Caco-2 (cell line): ENCODE results near the gene AGTRAP. TPM values are rescaled to one million over a fixed set of nuclear protein-coding genes. Genes with fewer than 3 reads are reported as not detected.

Source experiments
- BruUV-seq: library from RNA; stranded (reverse); fragments of 400-500 nt; replicated peaks from 2 replicates; lab custom pipeline; 2021; lab: Mats Ljungman, UMichigan
- CTCF ChIA-PET: fragments of 300-600 bp; sonication (Branson Sonifier 250); formaldehyde crosslinking; loops from one replicate; lab custom pipeline; 2022; ENCODE audit warnings: antibody characterized with exemption; lab: Charles Lee
- POLR2A ChIA-PET: fragments of 300-600 bp; sonication (Branson Sonifier 250); formaldehyde crosslinking; loops from one replicate; lab custom pipeline; 2022; ENCODE audit warnings: antibody characterized with exemption; lab: Charles Lee
- DNase-seq, 2 experiments: peaks; one replicate each; pipeline versions ENCODE4 v3.0.0 to v3.0.0-alpha.2; 2020 to 2022
- H3K27me3 ChIP-seq: replicated peaks from 2 replicates; pipeline ENCODE4 v1.6.0; 2011; ENCODE audit warnings: low read length; ENCODE audit not compliant: control insufficient read depth, insufficient read depth
- H3K36me3 ChIP-seq: 2 replicates; pipeline ENCODE4 v1.5.1; 2011; ENCODE audit warnings: low read length; ENCODE audit not compliant: control insufficient read depth, insufficient read depth
- H3K4me1 ChIP-seq: fragments of 250-450 bp; sonication (Bioruptor Pico); 2 replicates; pipeline ENCODE4 v1.5.1; 2020; ENCODE audit warnings: mild to moderate bottlenecking
- H3K4me3 ChIP-seq: 2 replicates; pipeline ENCODE4 v1.5.1; 2011; ENCODE audit warnings: low read depth, mild to moderate bottlenecking, control low read depth, low read length
- H3K9me3 ChIP-seq: fragments of 250-450 bp; sonication (Bioruptor Pico); 2 replicates; pipeline ENCODE4 v1.5.1; 2020; ENCODE audit warnings: mild to moderate bottlenecking, moderate library complexity
- H3K27ac Mint-ChIP-seq: one replicate; pipeline ENCODE4 v1.8.0; 2022; ENCODE audit warnings: mixed read lengths; ENCODE audit not compliant: unreplicated experiment
- H3K27me3 Mint-ChIP-seq: one replicate; pipeline ENCODE4 v1.8.0; 2022; ENCODE audit warnings: mixed read lengths; ENCODE audit not compliant: insufficient read depth, unreplicated experiment
- H3K36me3 Mint-ChIP-seq: one replicate; pipeline ENCODE4 v1.8.0; 2022; ENCODE audit warnings: mild to moderate bottlenecking, mixed read lengths; ENCODE audit not compliant: insufficient read depth, unreplicated experiment
- H3K4me1 Mint-ChIP-seq: one replicate; pipeline ENCODE4 v1.8.0; 2022; ENCODE audit warnings: low read depth, mixed read lengths; ENCODE audit not compliant: unreplicated experiment
- H3K4me3 Mint-ChIP-seq: one replicate; pipeline ENCODE4 v1.8.0; 2022; ENCODE audit warnings: mild to moderate bottlenecking, moderate library complexity, mixed read lengths; ENCODE audit not compliant: unreplicated experiment
- H3K9me3 Mint-ChIP-seq: one replicate; pipeline ENCODE4 v1.8.0; 2022; ENCODE audit warnings: mixed read lengths; ENCODE audit not compliant: unreplicated experiment
- intact Hi-C: fragments of 100-400 bp; cut with micrococcal nuclease; formaldehyde crosslinking; loops from one replicate; pipeline ENCODE4 v1.10.0; 2022; ENCODE audit not compliant: unreplicated experiment
- total RNA-seq: library from RNA; stranded (reverse); gene quantifications from 2 replicates; pipeline ENCODE4 v1.2.3, GENCODE V29; 2022
- TF ChIP-seq, protein P1 (sequence below), 2 experiments: fragments of 200-600 bp in 1 of 2; IDR thresholded peaks; 1 replicate in 1 of 2; 2 replicates in 1 of 2; pipeline versions ENCODE4 v1.5.1 to v1.8.0; 2011 to 2022; ENCODE audit warnings: antibody characterized with exemption in 1 of 2, control low read depth in 1 of 2, inconsistent platforms in 1 of 2, low read depth in 1 of 2, low read length in 1 of 2, mild to moderate bottlenecking in 1 of 2, moderate library complexity in 1 of 2; ENCODE audit not compliant: insufficient read depth in 1 of 2, severe bottlenecking in 1 of 2, unreplicated experiment in 1 of 2

AGTRAP gene
- total RNA-seq, 1 experiment from 2014 or later: 44.4 TPM

- H3K9me3 ChIP-seq: no peaks in the 10 kb centered on the region
- no peaks in the 10 kb centered on the region for H3K4me1 ChIP-seq
- H3K4me3 ChIP-seq: no peak overlapping the region
- intact Hi-C loops: no loop called here
- BruUV-seq: no TSS peak
- peaks cover 7% of the 10 kb centered on the region for H3K4me1 Mint-ChIP-seq
- H3K27ac Mint-ChIP-seq: peak overlapping the region; percentile 42
- DNase-seq: peak; percentile 62 to 74
- no peaks in the 10 kb centered on the region for H3K27me3 Mint-ChIP-seq
- peaks cover 10% of the 10 kb centered on the region for H3K36me3 Mint-ChIP-seq
- POLR2A ChIA-PET: no interaction called here
- H3K4me3 Mint-ChIP-seq: no peak overlapping the region
- H3K9me3 Mint-ChIP-seq: no peaks in the 10 kb centered on the region
- H3K27me3 ChIP-seq: no peaks in the 10 kb centered on the region
- TF ChIP-seq, protein P1, sequence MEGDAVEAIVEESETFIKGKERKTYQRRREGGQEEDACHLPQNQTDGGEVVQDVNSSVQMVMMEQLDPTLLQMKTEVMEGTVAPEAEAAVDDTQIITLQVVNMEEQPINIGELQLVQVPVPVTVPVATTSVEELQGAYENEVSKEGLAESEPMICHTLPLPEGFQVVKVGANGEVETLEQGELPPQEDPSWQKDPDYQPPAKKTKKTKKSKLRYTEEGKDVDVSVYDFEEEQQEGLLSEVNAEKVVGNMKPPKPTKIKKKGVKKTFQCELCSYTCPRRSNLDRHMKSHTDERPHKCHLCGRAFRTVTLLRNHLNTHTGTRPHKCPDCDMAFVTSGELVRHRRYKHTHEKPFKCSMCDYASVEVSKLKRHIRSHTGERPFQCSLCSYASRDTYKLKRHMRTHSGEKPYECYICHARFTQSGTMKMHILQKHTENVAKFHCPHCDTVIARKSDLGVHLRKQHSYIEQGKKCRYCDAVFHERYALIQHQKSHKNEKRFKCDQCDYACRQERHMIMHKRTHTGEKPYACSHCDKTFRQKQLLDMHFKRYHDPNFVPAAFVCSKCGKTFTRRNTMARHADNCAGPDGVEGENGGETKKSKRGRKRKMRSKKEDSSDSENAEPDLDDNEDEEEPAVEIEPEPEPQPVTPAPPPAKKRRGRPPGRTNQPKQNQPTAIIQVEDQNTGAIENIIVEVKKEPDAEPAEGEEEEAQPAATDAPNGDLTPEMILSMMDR (IDR thresholded peaks at IDR 0.05; ENCODE audit: insufficient read depth in 1 of 2, low read depth in 1 of 2, low read length in 1 of 2, severe bottlenecking in 1 of 2, unreplicated experiment in 1 of 2): peak; percentile 49 to 76
- H3K36me3 ChIP-seq: no peaks in the 10 kb centered on the region
- CTCF ChIA-PET: interaction anchor here (1.3 to 1.4 kb wide), 2 partner anchors 12 to 85 kb away, joined by 5 to 7 read pairs; partner anchors contain the start of gene FBXO6
Measured at GRCh38 chr1:11749203-11749689, 13.3 kb downstream of the AGTRAP start.

- H3K4me1 Mint-ChIP-seq: peaks cover 7% of the 10 kb centered on the region
- H3K27me3 Mint-ChIP-seq: no peaks in the 10 kb centered on the region
- H3K9me3 ChIP-seq: no peaks in the 10 kb centered on the region
- no TSS peak for BruUV-seq
- peaks cover 10% of the 10 kb centered on the region for H3K36me3 Mint-ChIP-seq
- H3K27ac Mint-ChIP-seq: no peak overlapping the region
- no peaks in the 10 kb centered on the region for H3K9me3 Mint-ChIP-seq
- DNase-seq: no peak
- H3K36me3 ChIP-seq: no peaks in the 10 kb centered on the region
- ChIA-PET CTCF (no interaction called here), POLR2A (no interaction called here)
- H3K4me3 ChIP-seq: no peak overlapping the region
- H3K4me1 ChIP-seq: no peaks in the 10 kb centered on the region
- TF ChIP-seq, protein P1 (IDR thresholded peaks at IDR 0.05; ENCODE audit: insufficient read depth in 1 of 2, low read depth in 1 of 2, low read length in 1 of 2, severe bottlenecking in 1 of 2, unreplicated experiment in 1 of 2): no peak
- intact Hi-C loops: no loop called here
- no peak overlapping the region for H3K4me3 Mint-ChIP-seq
- H3K27me3 ChIP-seq: no peaks in the 10 kb centered on the region
Measured at GRCh38 chr1:11749996-11750395, 14.1 kb downstream of the AGTRAP start.

DNA sequence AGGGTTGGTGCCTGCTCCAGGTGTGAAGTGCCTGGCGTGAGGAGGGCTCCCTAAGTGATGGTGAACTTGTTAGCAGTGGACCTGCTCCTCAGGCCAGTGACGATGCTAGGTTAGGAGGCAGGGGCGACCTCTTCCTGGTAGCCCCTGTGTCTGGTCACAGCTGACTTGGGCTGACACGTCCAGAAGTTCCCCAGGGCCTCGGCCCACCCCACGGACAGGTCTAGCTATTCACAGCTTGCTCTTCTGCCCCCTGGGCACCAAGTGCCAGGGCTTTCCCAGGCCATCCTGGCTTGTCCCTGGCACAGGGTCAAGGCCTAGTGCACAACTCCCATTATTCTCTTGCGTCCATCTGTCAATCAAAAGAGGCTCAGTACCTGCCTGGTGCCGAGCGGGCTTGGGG lies 15.2 kb downstream of the AGTRAP start:
- H3K9me3 ChIP-seq: no peaks in the 10 kb centered on the region
- no peaks in the 10 kb centered on the region for H3K27me3 ChIP-seq
- H3K4me1 Mint-ChIP-seq: peaks cover 7% of the 10 kb centered on the region
- no peaks in the 10 kb centered on the region for H3K9me3 Mint-ChIP-seq
- CTCF ChIA-PET: no interaction called here
- POLR2A ChIA-PET: no interaction called here
- H3K4me3 ChIP-seq: no peak overlapping the region
- H3K4me1 ChIP-seq: no peaks in the 10 kb centered on the region
- DNase-seq: no peak
- no TSS peak for BruUV-seq
- TF ChIP-seq, protein P1 (IDR thresholded peaks at IDR 0.05; ENCODE audit: insufficient read depth in 1 of 2, low read depth in 1 of 2, low read length in 1 of 2, severe bottlenecking in 1 of 2, unreplicated experiment in 1 of 2): no peak
- H3K27me3 Mint-ChIP-seq: peaks cover 2% of the 10 kb centered on the region
- no peak overlapping the region for H3K4me3 Mint-ChIP-seq
- H3K27ac Mint-ChIP-seq: no peak overlapping the region
- peaks cover 14% of the 10 kb centered on the region for H3K36me3 Mint-ChIP-seq
- no peaks in the 10 kb centered on the region for H3K36me3 ChIP-seq
- intact Hi-C loops: no loop called here
